K562 (cell line): Measurements from ENCODE around the gene TEX9. TPM values are rescaled to one million over a fixed set of nuclear protein-coding genes. Genes with fewer than 3 reads are reported as not detected.
A peak's percentile ranks its signal among the peaks of the same experiment; 100 is the strongest.
"Not testable (repeated sequence)": the region's sequence is repeated elsewhere in the genome, so short reads cannot be mapped to it uniquely, and the experiment has no call there.

Experiments
- ATAC-seq: fragments of 200-7000 bp; cut with Tn5 transposase; 3 replicates; pipeline ENCODE4 v1.9.1; 2020; ENCODE audit warnings: moderate library complexity
- BruUV-seq: library from RNA; stranded (reverse); fragments of 400-500 nt; replicated peaks from 2 replicates; lab custom pipeline; 2021; lab: Mats Ljungman, UMichigan
- CTCF ChIA-PET: fragments of 300-600 bp; formaldehyde crosslinking; extraction: SDS; loops from one replicate; lab custom pipeline; 2021; ENCODE audit warnings: low intra/inter-chr PET ratio; lab: Yijun Ruan, JAX
- POLR2A ChIA-PET: fragments of 300-600, 350-650 bp; sonication (Branson Sonifier 250); formaldehyde crosslinking; extraction: SDS; loops from one replicate; lab custom pipeline; 2021; ENCODE audit warnings: antibody characterized with exemption, inconsistent platforms; lab: Yijun Ruan, JAX
- DNase-seq, 4 experiments: peaks; one replicate each; pipeline versions ENCODE4 v3.0.0 to v3.0.0-alpha.2; 2011 to 2018; ENCODE audit warnings: low spot score in 3 of 4, mixed read lengths in 3 of 4; ENCODE audit errors: extremely low read depth in 1 of 4
- FAIRE-seq: peaks from 2 replicates; lab custom pipeline; 2011; peaks lifted over from hg19 to GRCh38; lab: Jason Lieb, UNC
- H2AFZ ChIP-seq: 2 replicates; pipeline ENCODE4 v1.6.0; 2011; ENCODE audit warnings: low read depth, low read length, control low read depth, inconsistent platforms
- H3K27ac ChIP-seq: fragments of 200-600 bp; 3 replicates; pipeline ENCODE4 v1.8.0; 2011; ENCODE audit warnings: low read depth, mild to moderate bottlenecking, control low read depth, inconsistent platforms, low read length, moderate library complexity, mixed read lengths; ENCODE audit errors: extremely low read depth
- H3K27me3 ChIP-seq, 2 experiments: fragments of 300-600 bp in 1 of 2; 2 replicates in 1 of 2; 3 replicates in 1 of 2; pipeline versions ENCODE4 v1.6.0 to v1.8.0; 2011; ENCODE audit warnings: inconsistent platforms in 2 of 2, low read length in 2 of 2, mild to moderate bottlenecking in 1 of 2, mixed read lengths in 1 of 2, moderate library complexity in 1 of 2; ENCODE audit not compliant: control insufficient read depth in 2 of 2, insufficient read depth in 2 of 2
- H3K36me3 ChIP-seq: fragments of 300-600 bp; 3 replicates; pipeline ENCODE4 v1.8.0; 2011; ENCODE audit warnings: mild to moderate bottlenecking, low read length, inconsistent platforms; ENCODE audit not compliant: control insufficient read depth, insufficient read depth
- H3K4me1 ChIP-seq, 2 experiments: fragments of 200-600 bp in 1 of 2; replicated peaks in 1 of 2; 2 replicates in 1 of 2; 3 replicates in 1 of 2; pipeline versions ENCODE4 v1.5.1 to v1.8.0; 2011; ENCODE audit warnings: inconsistent platforms in 2 of 2, low read length in 2 of 2, mild to moderate bottlenecking in 1 of 2, mixed read lengths in 1 of 2, moderate library complexity in 1 of 2; ENCODE audit not compliant: control insufficient read depth in 2 of 2, insufficient read depth in 2 of 2
- H3K4me2 ChIP-seq: 2 replicates; pipeline ENCODE4 v1.6.1; 2011; ENCODE audit warnings: low read length, control low read depth, inconsistent platforms, mixed read lengths; ENCODE audit not compliant: insufficient read depth
- H3K4me3 ChIP-seq: fragments of 200-600 bp; sonication (generic), shearing (Covaris generic); 2 replicates; pipeline ENCODE4 v1.5.1; 2016; ENCODE audit warnings: control low read depth, inconsistent platforms
- H3K79me2 ChIP-seq: fragments of 200-600 bp; 3 replicates; pipeline ENCODE4 v1.8.0; 2011; ENCODE audit warnings: low read length, inconsistent platforms; ENCODE audit not compliant: control insufficient read depth, insufficient read depth
- H3K9ac ChIP-seq, 2 experiments: 2 replicates each; pipeline versions ENCODE4 v1.6.0 to v1.6.1; 2011; ENCODE audit warnings: low read depth in 2 of 2, low read length in 2 of 2, control low read depth in 1 of 2, inconsistent platforms in 1 of 2, mild to moderate bottlenecking in 1 of 2, mixed read lengths in 1 of 2; ENCODE audit not compliant: insufficient read depth in 1 of 2
- H3K9me1 ChIP-seq: one replicate; pipeline ENCODE4 v1.6.0; 2011; ENCODE audit warnings: inconsistent platforms, mild to moderate bottlenecking, low read length, moderate library complexity; ENCODE audit not compliant: control insufficient read depth, insufficient read depth
- H3K9me3 ChIP-seq: replicated peaks from 2 replicates; pipeline ENCODE4 v1.5.1; 2011; ENCODE audit warnings: low read depth, low read length, inconsistent platforms; ENCODE audit not compliant: control insufficient read depth, insufficient read depth
- H4K20me1 ChIP-seq: replicated peaks from 2 replicates; pipeline ENCODE4 v1.6.1; 2011; ENCODE audit warnings: low read length, inconsistent platforms, mixed read lengths; ENCODE audit not compliant: control insufficient read depth, insufficient read depth
- FOXP1 ChIP-seq: sonication (generic); formaldehyde crosslinking; IDR thresholded peaks from 2 replicates; pipeline ENCODE4 v1.8.0; 2022; ENCODE audit warnings: mild to moderate bottlenecking, missing genetic modification reagents
- MED1 ChIP-seq: sonication (generic); formaldehyde crosslinking; IDR thresholded peaks from 2 replicates; pipeline ENCODE4 v1.8.1; 2023; ENCODE audit warnings: missing genetic modification reagents, borderline replicate concordance
- MEF2A ChIP-seq: IDR thresholded peaks from 2 replicates; pipeline ENCODE4 v1.6.1; 2011; ENCODE audit warnings: low read depth, mild to moderate bottlenecking, low read length, moderate library complexity; ENCODE audit not compliant: control insufficient read depth
- TAF9B ChIP-seq: fragments of 450-650 bp; IDR thresholded peaks from 2 replicates; pipeline ENCODE4 v1.6.1; 2018; ENCODE audit warnings: mild to moderate bottlenecking; ENCODE audit not compliant: partially characterized antibody
- ZNF146 ChIP-seq: IDR thresholded peaks from one replicate; pipeline ENCODE4 v1.6.1; 2018; ENCODE audit warnings: missing compliant biosample characterization; ENCODE audit not compliant: unreplicated experiment
- WGBS: fragments of 100-300 bp; shearing (Covaris generic); methylation state at CpG from one replicate; pipeline ENCODE4 v1.1.6; 2016; ENCODE audit warnings: low coverage, mixed read lengths; ENCODE audit not compliant: insufficient coverage; ENCODE audit errors: missing lambda C conversion rate; 5-methylcytosine and 5-hydroxymethylcytosine counted together
- in situ Hi-C: fragments of 300-500 bp; cut with MboI; formaldehyde crosslinking; loops from 4 replicates; pipeline ENCODE4 v1.15.0; 2018; ENCODE audit warnings: inconsistent platforms, mixed read lengths
- intact Hi-C: fragments of 100-400 bp; cut with micrococcal nuclease; formaldehyde crosslinking; loops from 2 replicates; pipeline ENCODE4 v1.14.2; 2022
- polyA plus RNA-seq, 8 experiments: library from polyadenylated mRNA; depleted of rRNA in 4 of 8; stranded (reverse) in 5 of 8; unstranded in 3 of 8; fragments of >200 nt; fragmentation: Nextera tagmentation in 2 of 8; fragmentation: Illumina TruSeq in 1 of 8; extraction: Ambion mirVana in 2 of 8; extraction: Trizol in 1 of 8; gene quantifications; 2 replicates each; pipeline versions ENCODE4 v1.2.1 to v1.2.3, GENCODE V29; 2011 to 2014; ENCODE audit warnings: inconsistent platforms in 1 of 8, missing spikeins in 1 of 8
- total RNA-seq, 7 experiments: library from RNA; depleted of rRNA in 6 of 7; stranded (reverse); fragments of >200 nt in 6 of 7; fragmentation: Illumina TruSeq in 2 of 7; extraction: Trizol in 2 of 7; gene quantifications; 2 replicates each; pipeline versions ENCODE4 v1.2.1 to v1.2.3, GENCODE V29; 2011 to 2021; ENCODE audit warnings: low replicate concordance in 1 of 7

The TEX9 gene
- total and polyA plus RNA-seq, 9 of the 15 experiments (the other 6 are each of a cell fraction or from before 2014, with no cell fraction given): 0.93 to 3.6 (median 2.4) TPM

DNA sequence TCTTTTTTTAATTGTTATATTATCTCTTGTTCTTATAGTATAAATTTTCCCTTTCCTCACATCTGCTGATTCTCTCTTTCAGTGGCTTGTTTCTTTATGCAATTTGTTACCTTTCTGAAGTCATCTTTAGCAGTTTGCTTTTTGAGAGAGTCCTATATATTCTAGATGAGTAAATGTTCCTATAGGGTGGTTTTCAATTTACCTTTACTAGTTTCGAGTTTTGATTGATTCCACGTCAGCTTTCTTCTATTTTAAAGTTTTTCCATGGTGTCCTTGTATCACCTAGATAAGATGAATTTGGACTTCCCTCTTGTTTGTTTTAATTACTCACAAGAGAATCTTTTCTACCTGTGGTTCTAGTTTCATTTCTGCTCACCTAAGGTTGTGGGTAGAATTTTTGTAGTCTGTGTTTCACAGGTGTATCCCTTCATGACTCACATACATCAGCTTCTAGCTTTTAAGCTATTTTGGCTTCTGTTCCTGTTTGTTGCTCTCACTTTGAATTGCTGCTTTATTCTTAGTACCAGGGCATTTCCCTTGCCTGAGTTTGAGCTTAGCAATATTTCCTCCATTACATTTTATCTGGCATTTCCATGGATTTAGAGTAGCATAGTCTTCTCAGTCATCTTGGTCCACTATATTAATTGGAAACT, 6.4 kb downstream of the TEX9 start:
- Histone ChIP-seq H4K20me1 (no peaks in the 10 kb centered on the region), H3K27me3 (no peaks in the 10 kb centered on the region), H3K9ac (no peak overlapping the region), H3K4me3 (no peak overlapping the region), H3K79me2 (no peaks in the 10 kb centered on the region), H3K27ac (no peak overlapping the region), H3K36me3 (no peaks in the 10 kb centered on the region), H3K9me3 (no peaks in the 10 kb centered on the region), H3K4me1 (no peaks in the 10 kb centered on the region), H3K4me2 (no peak overlapping the region), H2AFZ (no peak overlapping the region), H3K9me1 (no peaks in the 10 kb centered on the region)
- CTCF ChIA-PET: no interaction called here
- intact Hi-C loops: no loop called here
- DNase-seq (no peak), FAIRE-seq (no peak), ATAC-seq (no peak)
- POLR2A ChIA-PET: no interaction called here
- 13% methylated on average over 2 of the region's 2 CpGs for WGBS
- in situ Hi-C loops: no loop called here
- BruUV-seq: no TSS peak
- TF ChIP-seq TAF9B: no peak
- TF ChIP-seq FOXP1 (CRISPR knock-in tag): no peak
- no peak for TF ChIP-seq MEF2A
- no peak for TF ChIP-seq MED1 (CRISPR knock-in tag)

DNA sequence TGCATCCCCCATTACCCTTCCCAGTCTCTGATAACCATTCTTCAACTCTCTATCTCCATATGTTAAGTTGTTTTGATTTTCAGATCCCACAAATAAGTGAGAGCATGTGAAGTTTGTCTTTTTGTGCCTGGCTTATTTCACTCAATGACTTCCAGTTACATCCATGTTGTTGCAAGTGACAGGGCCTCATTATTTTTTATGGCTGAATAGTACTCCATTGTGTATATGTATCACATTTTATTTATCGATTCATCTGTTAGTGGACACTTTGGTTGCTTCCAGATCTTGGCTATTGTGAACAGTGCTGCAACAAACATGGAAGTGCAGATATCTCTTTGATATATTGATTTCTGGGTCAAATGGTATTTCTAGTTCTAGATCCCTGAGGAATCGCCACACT, 9.5 kb downstream of the TEX9 start:
- peak; percentile 60 for TF ChIP-seq ZNF146
- H2AFZ ChIP-seq, H3K27me3 ChIP-seq, ATAC-seq, H4K20me1 ChIP-seq, H3K36me3 ChIP-seq, DNase-seq, H3K79me2 ChIP-seq, in situ Hi-C loops, H3K9me3 ChIP-seq, H3K9me1 ChIP-seq, H3K4me1 ChIP-seq, POLR2A ChIA-PET, H3K9ac ChIP-seq, CTCF ChIA-PET, BruUV-seq, FAIRE-seq, intact Hi-C loops, H3K4me2 ChIP-seq, H3K4me3 ChIP-seq, H3K27ac ChIP-seq: not testable (repeated sequence)
- 63% methylated on average over 2 of the region's 2 CpGs for WGBS
